T1000 (cell line): ENCODE measurements around the gene VAV2.

Experiments used
- DNase-seq: peaks from one replicate; lab custom pipeline; 2025; ENCODE audit warnings: mixed read lengths; lab: John Stamatoyannopoulos, UW

VAV2 gene

DNA sequence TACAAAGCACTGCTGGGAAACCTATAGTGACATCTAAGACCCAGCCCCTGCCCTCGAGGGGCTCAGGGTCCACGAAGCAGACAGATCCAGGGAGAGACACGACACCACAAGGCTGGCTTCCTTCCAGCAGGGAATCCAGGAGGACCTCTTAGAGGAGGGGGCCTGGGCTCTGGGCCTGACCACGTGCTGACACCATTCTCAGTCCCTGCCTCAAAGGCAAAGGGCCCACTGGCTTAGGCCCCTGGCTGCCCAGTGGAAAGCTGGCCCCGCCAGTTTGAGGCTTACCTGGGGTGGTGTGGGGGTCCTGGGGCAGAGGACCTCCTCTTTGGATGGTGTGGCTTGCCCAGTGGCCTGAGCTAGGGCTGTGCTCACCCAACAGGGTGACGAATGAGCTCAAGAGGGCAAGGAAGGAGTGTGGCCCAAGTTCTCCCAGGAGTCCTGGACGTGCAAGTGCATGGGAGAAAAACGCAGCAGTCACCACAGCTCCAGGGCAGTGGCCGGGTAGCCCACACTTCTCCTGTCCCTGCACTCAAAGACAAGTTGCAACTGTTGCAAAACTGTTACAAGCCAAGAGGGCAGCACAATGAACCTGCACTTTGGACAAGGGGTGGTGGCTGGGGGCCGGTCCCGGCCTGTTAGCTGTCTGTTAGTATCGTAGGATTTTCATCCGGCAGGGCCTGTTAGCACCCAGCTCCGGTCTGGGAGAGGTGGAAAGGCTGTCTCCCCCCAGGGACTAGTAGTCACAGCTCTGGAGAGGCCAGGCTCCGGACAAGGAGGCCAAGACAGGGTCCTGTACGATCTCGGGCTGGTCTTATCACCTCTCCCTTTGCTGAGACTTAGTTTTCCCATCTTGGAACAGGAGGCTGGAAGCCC is 252.5 kb downstream of the VAV2 start:
- no peak for DNase-seq

DNA sequence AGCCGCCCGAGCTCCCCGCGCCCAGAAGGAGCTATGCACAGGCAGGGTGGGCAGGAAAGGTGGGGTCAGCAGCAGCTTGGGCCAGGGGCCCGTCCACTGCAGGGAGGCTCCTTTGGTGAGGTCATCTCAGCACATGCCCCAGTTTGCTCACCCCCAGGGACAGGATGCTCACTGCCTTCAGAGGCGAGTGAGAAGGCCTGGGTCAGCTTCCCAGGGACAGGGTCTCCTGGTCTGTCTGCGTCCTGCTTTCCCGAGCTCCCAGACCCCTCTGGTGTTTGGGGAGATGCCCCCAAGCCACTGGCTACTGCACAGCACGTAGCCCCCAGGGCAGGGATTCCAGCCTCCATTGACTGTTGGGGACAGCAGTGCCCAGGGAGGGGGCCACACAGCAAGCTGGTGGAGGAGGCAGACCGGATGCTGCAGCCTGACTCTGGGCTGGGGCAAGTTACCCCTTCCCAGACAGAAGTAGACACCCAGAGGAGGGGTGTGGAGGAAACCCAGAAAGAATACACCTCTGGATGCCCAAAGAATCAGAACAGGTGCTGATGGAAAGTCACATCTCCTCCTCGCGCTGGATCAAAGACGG is 253.4 kb downstream of the VAV2 start:
- no peak for DNase-seq

DNA sequence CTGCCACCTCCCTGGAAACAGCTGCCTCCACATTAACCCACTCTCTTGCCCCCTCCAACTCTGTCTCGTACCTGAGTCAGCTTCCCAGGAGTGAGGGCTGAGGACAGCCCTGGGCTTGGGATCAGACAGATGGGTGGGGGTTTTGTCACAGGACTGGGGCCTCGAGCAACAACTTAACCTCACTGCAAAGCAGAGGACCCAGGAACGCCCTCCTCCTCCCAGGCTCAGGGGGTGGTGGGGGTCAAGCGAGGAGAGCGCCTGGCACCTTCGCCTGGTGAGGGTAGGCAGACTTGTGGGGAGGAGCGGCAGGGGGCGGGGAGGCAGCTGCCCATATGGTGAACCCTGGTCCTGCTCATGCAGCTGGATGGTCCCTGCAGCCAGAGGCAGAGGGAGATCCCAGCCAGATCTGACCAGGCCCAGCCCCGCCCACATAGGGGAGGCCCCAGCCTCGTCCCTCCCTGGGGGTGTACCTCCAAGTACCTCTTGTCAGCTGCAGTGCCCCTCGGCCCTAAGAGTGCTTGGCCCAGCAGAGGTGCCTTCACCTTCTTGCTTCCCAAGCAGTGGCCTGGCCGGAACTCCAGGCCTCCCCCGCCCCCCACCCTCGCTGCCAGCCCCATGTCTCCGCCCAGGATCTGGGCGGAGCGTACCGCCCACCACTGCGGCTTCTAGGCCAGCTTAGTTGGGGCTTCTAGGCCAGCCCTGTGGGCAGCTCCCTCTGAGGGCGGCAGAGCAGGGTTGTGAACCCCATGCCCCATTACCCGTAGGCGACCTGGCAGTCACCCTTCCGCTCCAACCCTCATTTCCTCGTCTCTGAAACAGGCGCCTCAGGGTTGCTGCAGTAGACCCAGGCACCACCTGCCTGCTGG is 254.1 kb downstream of the VAV2 start, which contains the start of gene SARDH:
SARDH (minus strand) TSS at position 579 of the 866 bp plus-strand sequence. CDS start 4,179 bp downstream, outside the sequence.
- DNase-seq, result peak; percentile 58

DNA sequence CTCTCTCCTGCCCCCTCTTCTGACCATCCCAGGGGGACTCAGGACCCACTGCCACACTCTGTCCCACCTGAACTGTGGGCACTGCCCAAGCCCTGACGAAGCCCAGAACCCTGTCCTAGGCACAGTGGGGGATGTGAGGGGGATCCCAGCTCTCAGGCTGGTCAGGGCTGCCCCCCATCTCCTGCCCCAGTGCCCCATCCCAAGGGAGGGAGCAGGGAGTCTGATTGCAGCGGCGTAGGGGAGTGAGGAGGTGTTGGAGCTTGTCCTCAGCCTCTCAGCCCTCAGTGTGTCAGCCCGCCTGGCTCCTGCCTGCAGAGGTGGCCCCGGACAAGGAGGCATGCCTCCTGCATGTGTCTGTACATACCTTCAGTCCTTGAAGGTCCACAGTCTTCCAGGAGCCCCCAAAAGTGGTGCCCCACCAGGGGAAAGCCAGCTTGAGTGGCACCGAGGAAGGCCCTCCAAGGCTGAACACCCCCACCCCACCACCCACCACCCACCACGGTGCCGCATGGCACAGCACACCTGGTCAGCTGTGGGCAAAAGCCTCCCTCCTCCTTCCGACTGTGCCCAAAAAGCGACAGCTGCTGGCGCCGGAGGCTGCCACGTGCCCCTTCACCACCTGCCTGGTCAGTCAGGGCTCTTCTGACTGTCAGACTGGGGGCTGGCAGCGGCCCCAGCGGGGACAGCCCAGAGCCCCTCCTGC is 254.9 kb downstream of the VAV2 start:
- DNase-seq, result no peak

DNA sequence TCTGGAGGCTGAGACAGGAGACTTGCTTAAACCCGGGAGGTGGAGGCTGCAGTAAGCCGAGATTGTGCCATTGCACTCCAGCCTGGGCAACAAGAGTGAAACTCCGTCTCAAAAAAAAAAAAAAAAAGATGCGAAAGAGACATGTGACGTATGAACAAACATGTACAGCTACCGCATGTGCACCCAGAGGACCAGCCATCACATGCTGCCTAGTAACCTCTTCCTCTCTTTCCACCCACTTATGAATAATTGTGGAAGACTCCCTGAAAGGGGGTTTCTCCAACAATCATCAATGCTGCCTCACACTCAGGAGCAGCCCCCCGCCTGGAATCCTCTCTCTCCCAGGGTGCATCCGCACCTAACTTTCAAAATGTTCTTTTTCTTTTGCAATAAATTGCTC is 256.2 kb downstream of the VAV2 start:
- DNase-seq, result no peak

DNA sequence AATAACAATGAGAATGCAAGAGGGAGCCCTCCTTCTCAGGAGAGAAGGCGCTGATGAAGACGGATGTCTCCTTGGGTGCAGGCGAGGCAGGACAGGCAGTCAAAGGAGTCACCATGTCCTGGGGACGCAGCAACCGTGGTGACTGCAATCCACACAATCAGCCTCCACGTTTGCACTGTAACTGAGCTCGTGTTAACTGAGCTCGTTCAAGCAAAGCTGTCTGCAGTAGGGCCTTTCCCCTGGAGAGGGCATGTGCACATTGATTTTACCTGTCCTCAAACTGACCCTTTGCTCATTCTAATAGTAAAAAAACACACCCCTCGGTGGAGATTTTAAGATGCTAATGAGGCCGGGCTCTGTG is 256.7 kb downstream of the VAV2 start:
- DNase-seq, result no peak

DNA sequence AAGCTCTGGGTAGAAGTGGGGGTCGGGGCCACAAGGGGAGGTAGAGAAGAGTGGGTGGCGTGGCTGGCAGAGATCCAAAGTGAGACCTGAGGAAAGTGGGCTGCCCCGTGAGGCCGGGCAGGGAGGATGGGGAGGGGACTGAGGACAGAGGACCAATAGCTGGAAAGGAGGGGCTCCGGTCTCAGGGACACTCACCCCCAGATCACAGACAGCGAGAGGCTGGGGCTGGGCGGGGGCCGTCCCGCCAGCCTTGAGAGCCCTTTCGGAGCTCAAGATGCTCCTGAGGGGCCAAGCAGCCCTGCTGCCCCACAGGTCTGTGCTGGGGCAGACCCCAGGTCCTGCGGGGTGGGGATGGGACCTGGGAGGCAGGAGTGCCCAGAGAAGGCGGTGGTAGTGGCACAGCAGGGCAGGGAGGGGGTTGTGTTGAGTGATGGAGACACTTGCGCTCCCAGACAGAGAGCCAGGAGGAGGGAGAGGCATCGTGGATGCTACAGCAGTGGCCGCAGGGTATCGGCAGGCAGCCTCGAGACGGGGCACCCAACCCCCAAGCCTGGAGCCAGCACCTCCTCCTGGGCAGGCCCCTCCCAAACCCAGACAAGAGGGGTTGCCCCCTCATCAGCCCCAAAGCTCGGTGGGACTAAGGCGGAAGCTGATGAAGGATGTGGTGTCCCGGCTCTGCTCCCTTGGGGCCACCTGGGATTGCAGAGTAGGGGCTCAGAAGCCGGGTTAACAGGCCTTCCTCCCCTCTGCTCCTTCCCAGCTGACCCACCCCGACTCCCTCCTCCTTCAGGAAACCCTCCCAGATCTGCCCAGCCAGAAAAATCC is 257.3 kb downstream of the VAV2 start:
- no peak for DNase-seq

DNA sequence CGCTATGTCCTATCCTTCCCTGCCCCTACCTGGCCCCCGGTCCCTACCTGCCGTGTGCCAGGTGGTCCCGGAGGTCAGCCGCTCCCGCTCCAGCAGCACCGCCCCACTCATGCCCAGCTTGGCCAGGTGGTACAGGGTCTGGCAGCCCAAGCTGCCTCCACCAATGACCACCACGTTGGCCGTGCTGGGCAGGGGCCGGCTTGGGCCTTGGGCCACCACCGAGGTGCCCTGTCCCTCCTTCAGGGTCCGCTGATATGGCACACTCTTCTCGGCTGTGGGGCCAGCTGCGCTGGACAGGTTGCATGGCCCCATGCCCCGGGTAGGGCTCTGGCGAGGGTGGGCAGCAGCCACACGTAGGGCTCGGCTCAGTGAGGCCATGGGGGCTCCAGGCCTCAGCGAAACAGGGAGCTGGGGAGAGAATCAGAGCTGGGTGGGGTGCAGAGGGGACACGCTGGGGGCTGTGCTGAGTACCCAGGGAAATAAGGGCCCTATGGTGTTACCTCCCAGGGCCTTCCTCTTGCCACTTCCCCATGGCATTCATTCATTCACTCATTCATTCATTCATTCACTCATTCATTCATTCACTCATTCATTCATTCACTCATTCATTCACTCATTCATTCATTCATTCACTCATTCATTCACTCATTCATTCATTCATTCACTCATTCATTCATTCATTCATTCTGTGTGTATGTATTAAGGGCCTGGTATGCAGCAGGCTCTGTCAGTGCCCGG is 258.2 kb downstream of the VAV2 start:
- no peak for DNase-seq

DNA sequence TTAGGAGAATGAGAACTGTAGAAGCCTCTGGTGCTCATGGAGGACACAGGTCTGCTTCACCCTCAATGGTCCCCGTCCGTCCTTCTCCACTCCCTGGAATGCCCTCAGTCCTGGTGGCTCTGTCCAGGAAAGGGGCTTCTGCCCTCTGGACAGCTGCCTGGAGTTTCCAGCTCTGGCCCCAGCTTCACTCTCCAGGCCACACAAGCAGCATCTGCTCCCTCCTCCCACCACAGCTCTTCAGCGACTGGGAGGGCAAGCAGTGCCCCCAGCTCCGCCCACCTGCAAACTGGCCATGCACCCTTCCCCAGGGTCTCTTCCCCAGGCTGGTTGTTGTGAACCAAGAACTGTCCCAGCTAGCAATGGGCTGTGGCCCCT is 258.7 kb downstream of the VAV2 start:
- DNase-seq, result no peak

DNA sequence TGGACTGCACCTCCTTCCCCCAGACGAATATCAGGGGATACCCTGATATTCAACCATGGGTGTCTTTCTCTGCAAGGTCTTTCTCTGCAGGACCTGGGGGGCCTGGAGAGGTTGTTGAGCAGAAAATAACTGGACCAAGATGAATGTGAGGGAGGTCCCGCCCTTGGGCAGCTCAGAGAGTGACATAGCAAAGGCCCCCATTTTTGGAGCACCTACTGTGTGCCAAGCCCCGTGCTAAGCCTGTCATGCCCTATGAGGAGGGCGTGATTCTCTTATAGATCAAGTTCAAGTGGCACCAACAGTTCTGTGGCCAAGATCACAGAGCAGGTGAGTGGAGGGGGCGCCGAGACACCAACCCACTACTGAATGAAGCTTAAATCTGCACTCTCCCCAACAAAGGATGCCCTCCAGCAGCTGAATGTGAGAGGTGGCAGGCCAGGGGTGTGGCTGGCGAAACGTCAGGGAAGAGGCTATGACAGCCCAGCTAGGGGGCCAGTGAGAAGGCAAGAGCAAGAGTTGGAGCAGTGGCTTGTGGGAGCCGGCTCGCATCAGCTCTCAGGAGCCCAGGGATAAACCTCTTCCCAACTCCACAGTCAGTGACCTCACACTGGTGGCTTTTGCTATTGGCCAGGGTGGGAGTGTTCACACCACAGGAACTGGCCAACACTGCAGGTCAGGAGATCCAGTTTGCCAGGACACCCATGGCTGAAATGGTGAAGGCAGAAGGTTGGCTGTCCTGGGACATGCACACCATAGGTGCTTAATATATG is 259.3 kb downstream of the VAV2 start:
- DNase-seq, result no peak

DNA sequence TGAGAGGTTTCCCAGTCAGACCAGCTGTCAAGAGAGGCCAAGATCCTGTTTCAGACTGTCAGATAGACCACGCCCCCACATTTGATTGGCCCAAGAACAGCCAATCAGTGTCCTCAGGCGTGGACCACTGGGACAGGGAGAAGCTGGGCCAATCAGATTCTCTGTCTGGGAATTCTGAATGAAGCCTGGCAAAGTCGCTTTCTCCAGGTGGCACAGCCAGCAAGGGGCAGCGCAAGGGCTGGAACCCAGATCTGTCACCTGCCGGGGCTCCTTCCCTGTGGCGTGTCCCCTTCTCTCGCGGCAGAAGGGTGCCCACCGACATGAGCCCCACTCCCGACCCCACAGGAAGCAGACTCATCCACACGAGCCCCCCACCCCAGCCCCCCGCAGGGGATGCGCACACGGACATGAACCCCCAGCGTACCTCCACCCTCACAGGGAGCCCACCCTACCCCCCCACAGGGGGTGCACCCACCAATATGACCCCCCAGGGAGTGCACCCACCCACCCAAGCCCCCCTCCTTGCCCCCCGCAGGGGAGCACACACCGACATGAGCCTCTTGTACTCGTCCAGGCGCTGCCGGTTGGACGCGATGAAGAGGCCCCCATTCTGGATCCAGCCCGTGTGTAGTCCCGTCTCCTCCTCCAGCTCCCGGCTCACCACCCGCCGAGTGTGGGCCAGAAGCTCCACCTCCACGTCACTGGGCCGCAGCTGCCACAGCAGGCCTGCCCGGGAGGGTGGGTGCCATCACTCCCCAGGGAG is 260.1 kb downstream of the VAV2 start:
- DNase-seq, result no peak

DNA sequence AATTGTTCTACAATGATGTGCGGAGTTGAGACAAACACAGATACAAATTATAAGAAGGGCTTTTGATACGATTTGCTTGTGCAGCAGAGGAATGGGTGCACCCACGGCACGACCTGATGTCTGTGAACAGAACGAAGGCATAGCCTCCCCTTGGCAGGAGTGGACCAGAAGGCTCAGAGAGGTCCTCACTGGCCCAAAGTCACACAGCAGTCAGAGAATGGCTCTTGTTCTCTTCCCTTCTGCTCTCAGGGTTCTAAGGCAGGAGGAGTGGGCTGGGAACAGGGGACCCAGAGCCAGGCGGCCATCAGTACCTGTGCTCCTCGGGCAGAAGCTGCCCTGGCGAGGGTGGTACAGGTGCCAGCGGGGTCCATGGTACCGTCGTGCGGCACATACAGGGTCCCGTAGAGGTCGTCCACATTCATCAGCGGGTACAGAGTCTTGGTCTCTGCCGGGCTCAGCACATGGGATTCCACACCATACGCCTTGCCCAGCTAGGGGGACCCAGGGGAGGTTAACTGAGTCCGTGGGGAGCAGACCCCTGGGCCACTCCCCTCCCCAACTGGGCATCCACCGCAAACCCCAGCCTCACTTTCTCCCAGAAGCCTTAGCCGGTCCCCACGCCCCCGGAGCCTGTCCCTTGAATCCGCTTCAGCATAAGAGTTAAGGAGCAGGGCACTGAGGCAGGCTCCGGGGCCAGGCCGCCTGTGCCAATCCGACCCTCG is 261.0 kb downstream of the VAV2 start:
- no peak for DNase-seq

DNA sequence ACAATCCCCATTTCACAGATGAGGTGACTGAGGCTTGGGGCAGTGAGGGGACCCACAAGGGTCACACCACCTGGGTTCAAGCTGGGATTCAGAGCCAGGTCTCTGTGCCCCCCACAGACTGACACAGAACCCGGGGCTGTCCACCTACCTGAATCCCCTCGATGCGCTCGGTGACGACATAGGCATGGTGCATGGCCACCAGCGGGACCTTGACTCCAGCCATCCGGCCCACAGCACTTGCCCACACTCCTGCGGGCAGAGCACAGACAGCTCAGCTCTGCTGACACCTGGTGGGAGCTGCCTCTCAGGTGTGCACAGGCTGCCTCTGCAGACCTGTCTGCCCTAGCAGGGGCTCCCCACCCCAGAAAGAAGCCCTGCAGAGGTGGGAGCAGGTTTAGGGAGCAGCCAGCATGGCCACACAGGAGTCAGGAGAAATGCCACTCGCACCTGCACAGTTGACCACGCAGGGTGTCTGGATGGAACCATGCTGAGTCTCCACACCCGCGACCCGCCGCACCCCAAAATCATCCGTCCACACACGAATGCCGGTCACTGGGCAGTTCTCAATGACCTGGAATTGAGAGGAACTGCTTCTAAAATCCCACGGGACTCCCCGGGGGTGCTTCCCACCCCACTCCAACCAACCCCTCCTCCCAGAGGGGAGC is 262.4 kb downstream of the VAV2 start:
- DNase-seq, result no peak

DNA sequence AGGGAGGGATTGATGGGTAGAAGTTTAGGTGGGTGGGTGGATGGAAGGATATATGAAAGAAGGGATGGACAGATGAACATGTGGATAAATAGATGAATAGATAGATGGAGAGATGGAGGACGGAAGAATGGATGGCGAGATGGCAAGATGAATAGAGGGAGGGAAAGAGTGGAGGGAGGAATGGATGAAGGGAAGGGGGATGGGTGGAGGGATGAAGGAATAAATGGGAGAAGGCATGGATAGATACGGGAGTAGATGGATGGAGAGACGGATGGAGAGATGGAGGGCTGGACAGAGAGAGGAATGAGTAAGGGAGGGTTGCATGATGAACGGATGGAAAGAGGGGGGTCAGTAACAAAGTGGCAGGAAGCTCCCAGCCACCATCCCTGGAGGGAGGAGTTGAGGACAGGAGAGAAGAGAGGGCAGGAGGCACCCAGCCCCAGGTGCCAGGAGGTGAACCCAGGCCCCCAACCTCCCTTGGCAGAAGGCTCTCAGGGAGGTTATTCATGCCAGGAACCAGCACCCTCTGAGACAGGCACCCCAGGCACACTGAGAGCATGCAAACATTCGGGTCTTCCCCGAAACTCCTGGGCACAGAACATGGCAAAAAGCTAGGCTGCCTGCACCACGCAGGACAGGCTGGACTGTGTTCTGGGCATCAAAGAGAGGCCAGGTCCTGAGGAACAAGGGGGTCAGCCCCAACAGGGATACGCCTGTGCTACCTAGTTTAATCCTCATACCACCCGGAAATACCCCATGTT is 263.1 kb downstream of the VAV2 start:
- no peak for DNase-seq

DNA sequence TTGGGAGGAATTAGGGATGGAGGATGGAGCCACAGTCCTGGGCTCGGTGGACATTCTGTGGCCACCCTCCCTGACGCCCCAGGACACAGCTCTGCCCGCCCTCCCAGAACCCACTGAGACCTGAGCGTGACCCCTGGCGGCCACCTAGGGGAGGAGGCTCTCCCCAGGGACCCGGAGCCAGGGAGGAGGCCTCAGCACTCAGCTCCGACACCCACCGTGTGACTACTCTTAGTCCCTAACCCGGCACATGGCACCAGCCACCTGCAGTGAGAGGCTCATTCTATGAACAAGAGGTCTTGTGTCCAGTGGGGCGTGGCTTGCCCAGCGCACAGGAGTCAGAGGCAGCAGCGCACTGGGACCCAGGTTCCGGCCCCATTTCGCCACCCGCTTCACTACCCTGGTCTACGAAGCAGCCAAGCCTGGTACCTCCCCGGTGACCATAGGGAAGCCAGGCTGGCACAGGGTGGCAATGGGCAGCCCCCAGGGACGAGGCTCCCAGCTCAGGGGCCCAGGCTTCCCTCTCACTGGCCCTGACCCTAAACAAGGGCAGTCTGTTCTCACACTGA is 264.2 kb downstream of the VAV2 start:
- DNase-seq, result no peak

DNA sequence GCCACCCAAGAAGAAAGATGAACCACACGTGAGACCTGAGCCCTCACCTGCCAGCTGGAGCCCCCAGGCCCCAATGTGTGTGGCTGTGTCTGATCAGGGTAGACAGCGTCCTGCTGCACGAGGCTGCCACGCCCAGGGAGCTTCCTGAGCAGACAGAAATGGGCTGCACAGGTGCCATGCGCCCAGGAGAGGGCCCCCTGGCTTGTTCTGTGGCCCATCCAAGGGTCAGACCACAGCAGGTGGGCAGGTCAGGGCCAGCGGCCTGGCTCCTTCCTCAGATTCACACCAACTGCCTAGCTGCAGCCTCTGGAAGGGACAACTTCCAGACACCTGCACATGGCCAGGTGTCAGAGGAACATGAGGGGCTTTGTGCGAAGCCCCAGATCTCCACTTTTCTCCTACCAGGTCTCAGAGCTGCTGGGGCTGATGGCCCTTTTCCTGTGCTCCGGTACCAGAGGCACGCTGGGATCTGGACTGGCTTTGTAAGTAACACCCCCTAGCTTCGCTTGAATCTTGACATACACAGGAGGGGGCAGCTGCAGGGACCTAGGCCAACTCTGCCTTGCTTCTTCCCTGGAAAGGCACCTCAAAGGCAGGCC is 264.7 kb downstream of the VAV2 start:
- no peak for DNase-seq
